HG02763 (cell line): ENCODE data around the gene TRPC4AP.
"Not testable (repeated sequence)": the region's sequence is repeated elsewhere in the genome, so short reads cannot be mapped to it uniquely, and the experiment has no call there.

Experiments
- ATAC-seq: cut with Tn5 transposase; IDR thresholded peaks from one replicate; pipeline ENCODE4 v1.9.1; 2021; ENCODE audit warnings: mild to moderate bottlenecking, moderate library complexity; ENCODE audit not compliant: unreplicated experiment

The TRPC4AP gene, protein sequence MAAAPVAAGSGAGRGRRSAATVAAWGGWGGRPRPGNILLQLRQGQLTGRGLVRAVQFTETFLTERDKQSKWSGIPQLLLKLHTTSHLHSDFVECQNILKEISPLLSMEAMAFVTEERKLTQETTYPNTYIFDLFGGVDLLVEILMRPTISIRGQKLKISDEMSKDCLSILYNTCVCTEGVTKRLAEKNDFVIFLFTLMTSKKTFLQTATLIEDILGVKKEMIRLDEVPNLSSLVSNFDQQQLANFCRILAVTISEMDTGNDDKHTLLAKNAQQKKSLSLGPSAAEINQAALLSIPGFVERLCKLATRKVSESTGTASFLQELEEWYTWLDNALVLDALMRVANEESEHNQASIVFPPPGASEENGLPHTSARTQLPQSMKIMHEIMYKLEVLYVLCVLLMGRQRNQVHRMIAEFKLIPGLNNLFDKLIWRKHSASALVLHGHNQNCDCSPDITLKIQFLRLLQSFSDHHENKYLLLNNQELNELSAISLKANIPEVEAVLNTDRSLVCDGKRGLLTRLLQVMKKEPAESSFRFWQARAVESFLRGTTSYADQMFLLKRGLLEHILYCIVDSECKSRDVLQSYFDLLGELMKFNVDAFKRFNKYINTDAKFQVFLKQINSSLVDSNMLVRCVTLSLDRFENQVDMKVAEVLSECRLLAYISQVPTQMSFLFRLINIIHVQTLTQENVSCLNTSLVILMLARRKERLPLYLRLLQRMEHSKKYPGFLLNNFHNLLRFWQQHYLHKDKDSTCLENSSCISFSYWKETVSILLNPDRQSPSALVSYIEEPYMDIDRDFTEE

DNA sequence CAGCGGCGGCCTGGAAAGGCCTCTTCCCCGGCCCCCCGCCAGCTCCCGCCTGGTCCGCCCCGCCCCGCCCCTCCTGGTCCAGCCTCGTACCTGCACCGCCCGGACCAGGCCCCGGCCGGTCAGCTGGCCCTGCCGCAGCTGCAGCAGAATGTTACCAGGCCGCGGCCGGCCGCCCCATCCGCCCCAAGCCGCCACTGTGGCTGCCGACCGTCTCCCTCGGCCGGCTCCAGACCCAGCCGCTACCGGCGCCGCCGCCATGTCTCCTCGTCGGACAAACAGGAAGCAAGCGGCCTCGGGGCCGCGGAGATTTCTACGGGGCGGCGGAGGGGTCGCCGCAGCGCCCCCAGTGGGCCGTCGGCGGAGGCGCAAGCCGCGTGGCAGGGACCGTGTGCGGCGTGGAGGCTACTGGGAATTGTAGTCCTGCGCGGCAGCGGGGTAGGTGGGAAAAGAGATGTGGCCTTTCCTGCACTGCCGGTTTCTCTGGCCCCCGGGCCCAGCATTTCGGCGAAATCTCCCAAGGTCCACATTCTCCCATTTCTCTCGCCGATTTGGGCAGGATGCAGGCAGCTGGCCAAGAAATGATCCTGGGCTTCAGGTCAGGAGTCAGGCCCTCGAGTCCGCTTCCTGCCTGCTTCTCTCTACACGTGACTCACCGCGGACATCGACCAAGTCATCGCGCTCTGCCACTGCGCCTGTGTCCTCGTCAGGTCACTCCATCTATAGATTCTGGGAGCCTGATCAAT lies at the start of gene TRPC4AP:
Gene TRPC4AP, minus strand, starts transcription at position 284 of the 743 bp plus-strand sequence. Its CDS starts 26 bp downstream, at position 258.
- peak; percentile 89 for ATAC-seq

DNA sequence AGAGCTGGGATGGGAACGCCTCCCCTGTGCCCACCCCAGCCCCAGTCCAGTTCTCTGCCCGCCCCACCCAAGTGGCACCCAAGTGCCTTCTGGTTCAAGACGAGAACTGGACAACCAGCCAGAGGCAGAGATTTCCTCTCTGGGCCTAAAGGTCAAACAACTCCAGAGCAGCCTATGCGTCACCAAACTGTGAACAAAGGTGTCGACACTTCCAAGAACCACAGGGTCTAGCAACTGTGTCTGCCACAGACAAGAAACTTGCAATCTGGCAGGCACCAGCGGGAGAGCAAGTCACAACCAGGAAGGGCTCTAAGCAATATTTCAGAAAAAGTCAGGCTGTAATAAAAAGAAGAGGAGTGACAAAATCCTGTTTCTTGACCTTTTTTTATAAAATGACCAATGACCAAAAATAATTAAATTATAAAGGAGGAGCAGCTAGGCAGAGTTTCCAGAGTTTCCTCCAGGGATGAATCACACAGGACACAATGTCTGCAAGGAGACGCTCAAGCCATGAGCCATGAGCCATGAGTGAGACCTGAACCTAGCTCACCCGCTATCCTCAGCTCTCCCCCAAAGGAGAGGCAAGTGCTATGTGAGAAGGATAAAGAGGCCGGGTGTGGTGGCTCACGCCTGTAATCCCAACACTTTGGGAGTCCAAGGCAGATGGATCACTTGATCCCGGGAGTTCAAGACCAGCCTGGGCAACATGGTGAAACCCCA lies 43.4 kb upstream of the TRPC4AP start:
- ATAC-seq = no peak

DNA sequence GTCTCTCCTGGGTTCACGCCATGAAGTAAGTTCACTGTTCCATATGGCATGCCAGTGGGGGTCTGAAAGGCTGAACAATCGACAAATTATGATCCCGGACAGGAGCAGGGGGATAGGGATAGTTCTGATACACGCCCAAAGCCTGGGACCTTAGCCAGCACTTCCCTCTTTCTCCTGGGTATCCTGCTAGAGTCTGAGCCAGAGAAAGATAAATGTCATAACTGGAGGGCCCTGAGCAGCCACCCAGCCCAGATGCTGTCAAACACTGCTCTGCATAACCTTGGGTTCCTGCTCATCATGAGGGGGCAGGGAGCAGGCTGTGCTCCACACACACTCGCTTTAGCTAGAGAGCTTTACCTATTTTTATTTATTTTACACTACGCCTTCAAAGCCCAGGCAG lies 42.3 kb upstream of the TRPC4AP start:
- no peak for ATAC-seq

DNA sequence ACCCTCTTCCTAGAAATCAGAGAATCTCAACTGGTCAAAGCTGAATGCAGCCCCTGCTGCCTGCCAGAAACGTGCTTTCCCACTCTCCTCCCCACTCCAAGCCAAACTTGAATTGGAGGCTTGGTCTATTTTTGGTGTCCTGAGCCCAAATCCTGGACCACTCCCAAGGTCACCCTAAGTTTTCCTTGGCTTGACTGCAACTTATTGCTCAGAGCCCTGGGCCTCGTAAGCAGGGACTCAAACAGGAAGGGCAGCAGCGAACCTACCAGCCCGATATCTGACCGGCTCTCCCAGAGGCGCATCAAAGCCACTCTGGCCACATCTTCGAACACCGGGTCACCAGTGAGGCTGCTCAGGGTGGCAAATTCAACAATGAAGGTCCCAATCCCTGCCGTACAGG lies 41.9 kb upstream of the TRPC4AP start:
- ATAC-seq = no peak

DNA sequence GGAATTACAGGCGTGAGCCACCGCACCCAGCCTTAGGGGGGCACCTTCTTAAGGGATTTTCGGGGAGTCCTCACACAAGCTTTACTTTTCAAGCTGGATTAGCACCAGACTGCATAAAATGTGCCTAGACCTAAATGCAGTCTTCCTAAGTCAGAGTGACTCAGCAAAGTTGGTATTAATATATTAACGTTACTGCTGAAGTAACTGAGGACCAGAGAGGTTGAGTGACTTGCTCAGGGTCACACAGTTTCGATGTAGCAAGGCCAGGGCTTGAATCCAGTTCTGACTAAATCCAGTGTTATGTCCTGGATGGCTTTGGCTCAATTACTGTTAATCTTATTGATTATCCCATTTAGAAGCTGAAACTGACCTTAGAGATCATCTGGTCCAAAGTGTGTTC lies 41.1 kb upstream of the TRPC4AP start:
- ATAC-seq = no peak

DNA sequence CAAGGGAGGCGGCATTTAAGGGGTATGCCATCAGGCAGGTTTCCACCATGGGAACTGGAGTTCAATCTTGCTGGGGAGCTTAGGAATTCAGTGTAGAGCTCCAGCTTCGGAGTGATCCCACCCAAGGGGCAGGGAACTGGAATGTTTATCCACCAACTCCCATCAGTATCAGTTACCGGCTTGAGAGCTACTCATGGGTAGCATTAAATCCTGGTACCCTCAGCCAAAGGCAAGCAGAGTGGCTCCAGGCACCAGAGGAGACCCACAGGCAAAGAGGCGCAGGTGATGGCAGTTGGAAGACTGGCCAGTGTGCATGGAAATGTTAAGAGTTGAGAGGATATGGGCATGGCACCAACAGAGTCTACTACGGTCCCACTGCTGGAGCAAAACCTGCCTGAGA lies 40.4 kb upstream of the TRPC4AP start:
- ATAC-seq = no peak

DNA sequence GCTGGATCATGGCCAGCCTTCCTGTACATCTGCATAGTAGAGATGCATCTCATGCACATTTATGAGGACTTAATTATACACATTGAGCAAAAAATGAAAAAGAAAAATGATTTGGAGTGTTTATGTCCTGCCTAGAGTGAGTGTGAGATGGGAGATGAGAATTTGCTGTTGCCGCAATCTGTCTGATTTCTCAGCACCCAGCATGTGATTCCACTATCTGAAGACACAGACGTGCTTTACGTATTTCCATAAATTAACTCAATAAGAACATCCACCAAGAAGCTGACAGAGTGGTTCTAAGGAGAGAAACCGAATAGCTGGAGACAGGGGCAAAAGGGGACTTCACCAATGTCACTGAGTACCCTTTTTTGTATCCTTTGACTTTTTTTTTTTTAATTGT lies 39.3 kb upstream of the TRPC4AP start:
- no peak for ATAC-seq

- no peak for ATAC-seq
These were observed 37.1 kb upstream of the TRPC4AP start for GRCh38 chr20:35129647-35130069.

- ATAC-seq = no peak
These were observed 33.1 kb upstream of the TRPC4AP start for GRCh38 chr20:35125753-35126152.

- ATAC-seq = no peak
These were observed 30.3 kb upstream of the TRPC4AP start for GRCh38 chr20:35122756-35123405.

DNA sequence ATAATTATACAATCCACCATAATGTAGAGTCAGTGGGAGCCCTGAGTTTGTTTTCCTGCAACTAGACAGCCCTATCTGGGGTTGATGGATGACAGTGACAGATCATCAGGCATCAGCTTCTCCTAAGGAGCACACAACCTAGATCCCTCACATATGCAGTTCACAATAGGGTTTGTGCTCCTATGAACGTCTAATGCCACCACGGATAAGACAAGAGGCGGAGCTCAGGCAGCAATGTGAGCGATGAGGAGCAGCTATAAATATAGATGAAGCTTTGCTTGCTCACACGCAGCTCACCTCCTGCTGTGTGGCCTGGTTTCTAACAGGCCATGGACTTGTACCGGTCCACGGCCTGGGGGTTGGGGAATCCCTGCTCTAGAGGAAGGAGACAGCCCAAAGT lies 28.6 kb upstream of the TRPC4AP start:
- ATAC-seq = no peak

DNA sequence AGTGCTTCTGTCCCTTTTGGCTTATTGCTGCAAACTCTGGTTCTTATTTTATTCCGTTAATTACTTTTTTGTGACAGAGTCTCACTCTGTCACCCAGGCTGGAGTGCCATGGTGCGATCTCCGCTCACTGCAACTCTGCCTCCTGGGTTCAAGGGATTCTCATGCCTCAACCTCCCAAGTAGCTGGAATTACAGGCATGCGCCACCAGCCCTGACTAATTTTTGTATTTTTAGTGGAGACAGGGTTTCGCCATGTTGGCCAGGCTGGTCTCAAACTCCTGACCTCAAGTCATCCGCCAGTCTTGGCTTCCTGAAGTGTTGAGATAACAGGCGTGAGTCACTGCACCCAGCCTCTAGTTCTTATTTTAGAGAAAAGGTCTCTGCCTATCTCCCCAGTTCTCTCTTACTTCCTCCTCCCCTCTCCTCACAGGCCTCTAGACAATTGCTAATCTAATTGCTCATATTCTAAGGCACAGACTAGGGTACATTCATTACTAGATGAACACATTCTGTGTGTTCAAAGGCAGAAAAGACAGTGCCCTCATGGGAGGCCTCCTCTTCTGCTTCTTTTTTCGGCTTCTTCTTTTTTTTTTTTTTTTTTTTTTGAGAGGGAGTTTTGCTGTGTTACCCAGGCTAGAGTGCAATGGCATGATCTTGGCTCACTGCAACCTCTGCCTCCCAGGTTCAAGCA lies 27.6 kb upstream of the TRPC4AP start:
- no peak for ATAC-seq

DNA sequence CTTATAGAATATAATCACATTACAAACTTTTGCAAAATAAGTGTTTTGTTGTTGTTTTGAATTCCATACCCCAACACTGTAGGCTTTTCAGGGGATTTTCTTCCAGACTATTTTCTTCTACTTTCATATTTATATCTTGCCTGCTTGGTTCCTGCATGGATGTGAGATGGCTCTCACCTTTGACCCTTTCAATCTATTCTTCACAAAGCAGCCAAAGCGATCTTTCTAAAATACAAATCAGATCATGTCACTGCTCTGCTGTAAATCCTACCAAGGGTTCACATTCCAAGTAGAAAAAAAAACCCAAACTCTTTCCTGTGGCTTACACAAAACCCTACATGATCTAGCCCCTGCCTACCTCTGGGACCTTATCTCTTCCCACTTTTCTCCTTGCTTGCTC lies 25.0 kb upstream of the TRPC4AP start:
- no peak for ATAC-seq

DNA sequence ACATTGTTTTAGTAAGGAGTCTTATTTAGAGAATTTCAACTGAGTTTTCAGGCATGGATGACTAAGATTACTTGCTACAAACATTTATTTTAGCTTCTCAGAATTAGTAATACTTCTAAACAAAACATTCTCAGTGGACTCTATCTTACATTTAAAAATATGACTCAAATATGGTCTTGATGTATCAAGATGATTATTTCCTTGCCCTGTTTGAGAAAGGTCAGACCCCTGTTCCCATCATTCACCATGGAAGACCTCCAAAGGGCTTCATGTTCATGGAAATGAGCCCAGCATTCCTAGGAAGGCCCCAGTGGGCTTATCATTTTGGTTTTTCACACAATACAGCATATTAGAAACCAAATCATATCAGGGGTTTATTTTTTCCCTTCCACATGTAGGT lies 24.6 kb upstream of the TRPC4AP start:
- ATAC-seq = no peak

DNA sequence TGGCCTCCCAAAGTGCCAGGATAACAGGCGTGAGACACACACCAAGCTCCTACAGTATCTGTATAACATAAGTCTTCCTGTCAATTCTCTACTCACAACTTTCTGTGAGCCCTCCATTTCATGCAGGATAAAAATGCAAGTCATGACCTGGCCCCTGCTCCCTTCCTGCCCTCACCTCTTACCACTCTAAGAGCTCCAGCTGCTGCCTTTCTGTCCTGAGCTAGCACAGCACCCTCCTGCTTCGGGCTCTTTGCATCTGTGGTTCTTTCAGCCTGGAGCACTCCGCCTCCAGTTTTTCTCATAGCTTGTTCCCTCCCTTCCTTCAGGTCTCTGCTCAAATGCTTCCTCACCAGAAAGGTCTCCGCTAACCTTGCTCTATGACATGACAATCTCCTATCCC lies 23.7 kb upstream of the TRPC4AP start:
- no peak for ATAC-seq

GRCh38 chr20:35115606-35116005 lies 23.0 kb upstream of the TRPC4AP start:
- no peak for ATAC-seq

- not testable (repeated sequence) for ATAC-seq
These were observed 19.7 kb upstream of the TRPC4AP start for GRCh38 chr20:35112276-35112675.

DNA sequence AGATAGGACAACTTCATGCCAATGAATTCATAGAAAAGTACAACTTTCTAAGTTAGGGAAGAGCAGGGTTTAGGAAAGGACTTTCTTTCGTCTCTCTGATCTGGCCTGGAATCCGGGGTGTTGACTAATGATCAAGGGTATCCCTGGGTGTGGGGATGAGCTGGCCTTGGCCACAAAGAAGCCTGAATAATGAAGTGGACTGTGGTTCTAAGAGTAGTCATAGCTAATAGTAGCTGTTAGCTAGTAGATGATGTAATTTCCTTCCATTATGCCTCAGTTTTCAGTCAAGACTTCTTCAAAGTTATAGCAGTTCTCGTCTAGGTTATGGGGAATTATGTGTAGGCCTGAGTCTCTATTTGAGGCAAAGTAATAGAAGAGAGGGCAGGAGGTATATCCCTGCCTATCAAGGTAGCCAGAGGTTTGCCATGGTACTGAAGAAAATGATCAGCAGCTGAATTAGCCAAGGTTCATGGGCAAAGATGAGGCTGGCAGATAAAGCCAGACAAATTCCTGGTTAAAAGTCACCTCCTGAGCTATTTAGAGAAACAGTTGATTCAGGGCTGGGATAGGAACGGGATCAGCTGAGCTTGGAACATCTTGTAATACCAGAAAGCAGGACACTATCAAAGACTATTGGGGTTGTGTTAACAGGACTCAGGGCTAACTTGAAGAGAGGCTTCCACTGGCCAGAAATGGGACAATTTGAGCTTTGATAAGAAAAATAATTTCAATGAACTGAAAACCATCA lies 18.7 kb upstream of the TRPC4AP start:
- no peak for ATAC-seq

GRCh38 chr20:35108921-35109320 lies 16.3 kb upstream of the TRPC4AP start:
- ATAC-seq = no peak
